ENCODE measurements around the gene PTPRM. TPM values are rescaled to one million over a fixed set of nuclear protein-coding genes. Genes with fewer than 3 reads are reported as not detected.

Gene PTPRM
- total RNA-seq, 1 donor from 2014 or later, result 59.0 TPM

- DNase-seq (ENCODE audit: low read depth, low spot score), result no peak
These were observed 530.3 kb downstream of the PTPRM start for GRCh38 chr18:8097399-8097798.

GRCh38 chr18:8097927-8098326 lies 530.8 kb downstream of the PTPRM start:
- no peak for DNase-seq (ENCODE audit: low read depth, low spot score)

GRCh38 chr18:8106603-8107002 lies 539.5 kb downstream of the PTPRM start:
- DNase-seq (ENCODE audit: low read depth, low spot score), result no peak

- DNase-seq (ENCODE audit: low read depth, low spot score), result no peak
These were observed 540.3 kb downstream of the PTPRM start for GRCh38 chr18:8107426-8107825.

GRCh38 chr18:8114480-8114879 lies 547.4 kb downstream of the PTPRM start:
- DNase-seq (ENCODE audit: low read depth, low spot score), result no peak

- no peak for DNase-seq (ENCODE audit: low read depth, low spot score)
These were observed 549.4 kb downstream of the PTPRM start for GRCh38 chr18:8116341-8117005.

GRCh38 chr18:8117006-8117371 lies 549.9 kb downstream of the PTPRM start:
- DNase-seq (ENCODE audit: low read depth, low spot score), result no peak

- no peak for DNase-seq (ENCODE audit: low read depth, low spot score)
These were observed 554.0 kb downstream of the PTPRM start for GRCh38 chr18:8121101-8121500.

- DNase-seq (ENCODE audit: low read depth, low spot score), result peak; percentile 3
These were observed 554.9 kb downstream of the PTPRM start for GRCh38 chr18:8121942-8122480.

GRCh38 chr18:8124232-8125146 lies 557.4 kb downstream of the PTPRM start:
- no peak for DNase-seq (ENCODE audit: low read depth, low spot score)

- no peak for DNase-seq (ENCODE audit: low read depth, low spot score)
These were observed 563.0 kb downstream of the PTPRM start for GRCh38 chr18:8130096-8130495.

- no peak for DNase-seq (ENCODE audit: low read depth, low spot score)
These were observed 565.9 kb downstream of the PTPRM start for GRCh38 chr18:8133032-8133431.

- no peak for DNase-seq (ENCODE audit: low read depth, low spot score)
These were observed 566.8 kb downstream of the PTPRM start for GRCh38 chr18:8133888-8134287.

GRCh38 chr18:8139127-8139527 lies 572.0 kb downstream of the PTPRM start:
- no peak for DNase-seq (ENCODE audit: low read depth, low spot score)

- no peak for DNase-seq (ENCODE audit: low read depth, low spot score)
These were observed 572.8 kb downstream of the PTPRM start for GRCh38 chr18:8139891-8140406.

- no peak for DNase-seq (ENCODE audit: low read depth, low spot score)
These were observed 573.9 kb downstream of the PTPRM start for GRCh38 chr18:8140841-8141501.

GRCh38 chr18:8142131-8142711 lies 575.1 kb downstream of the PTPRM start:
- DNase-seq (ENCODE audit: low read depth, low spot score), result peak; percentile 46

GRCh38 chr18:8142932-8143331 lies 575.8 kb downstream of the PTPRM start:
- DNase-seq (ENCODE audit: low read depth, low spot score), result no peak

- no peak for DNase-seq (ENCODE audit: low read depth, low spot score)
These were observed 584.1 kb downstream of the PTPRM start for GRCh38 chr18:8151181-8151580.

- no peak for DNase-seq (ENCODE audit: low read depth, low spot score)
These were observed 586.9 kb downstream of the PTPRM start for GRCh38 chr18:8153887-8154583.

GRCh38 chr18:8162802-8163201 lies 595.7 kb downstream of the PTPRM start:
- no peak for DNase-seq (ENCODE audit: low read depth, low spot score)
